GM12878 (cell line): Measurements from ENCODE around the gene AKT3. TPM values are rescaled to one million over a fixed set of nuclear protein-coding genes. Genes with fewer than 3 reads are reported as not detected.

ENCODE experiments used
- ATAC-seq: fragments of 200-7000 bp; cut with Tn5 transposase; 3 replicates; pipeline ENCODE4 v1.9.1; 2020; ENCODE audit warnings: mild to moderate bottlenecking, moderate library complexity
- BruUV-seq: library from RNA; stranded (reverse); fragments of 400-500 nt; replicated peaks from 2 replicates; lab custom pipeline; 2021; lab: Mats Ljungman, UMichigan
- CTCF ChIA-PET: fragments of 300-600 bp; sonication (Branson Sonifier 250); formaldehyde crosslinking; extraction: SDS; loops from one replicate; lab custom pipeline; 2021; ENCODE audit warnings: inconsistent platforms; lab: Yijun Ruan, JAX
- POLR2A ChIA-PET: fragments of 350-600 bp; formaldehyde crosslinking; extraction: SDS; loops from one replicate; lab custom pipeline; 2021; ENCODE audit warnings: inconsistent platforms; lab: Charles Lee
- RAD21 ChIA-PET: fragments of 300-600 bp; sonication (Branson Sonifier 250); formaldehyde crosslinking; loops from one replicate; lab custom pipeline; 2023; ENCODE audit warnings: antibody characterized with exemption; ENCODE audit not compliant: unreplicated experiment; lab: Charles Lee
- SMC1A ChIA-PET: fragments of 300-600 bp; sonication (Branson Sonifier 250); formaldehyde crosslinking; loops from one replicate; lab custom pipeline; 2023; ENCODE audit not compliant: unreplicated experiment, uncharacterized antibody; lab: Charles Lee
- DNase-seq: peaks from one replicate; pipeline ENCODE4 v3.0.0-alpha.2; 2011; ENCODE audit warnings: low read depth, low spot score
- FAIRE-seq: peaks from 3 replicates; lab custom pipeline; 2011; peaks lifted over from hg19 to GRCh38; lab: Jason Lieb, UNC
- H2AFZ ChIP-seq: 2 replicates; pipeline ENCODE4 v1.6.0; 2011; ENCODE audit warnings: low read depth, low read length, control low read depth; ENCODE audit not compliant: control insufficient read depth
- H3K27ac ChIP-seq: 2 replicates; pipeline ENCODE4 v1.5.1; 2011; ENCODE audit warnings: control low read depth; ENCODE audit not compliant: control insufficient read depth, insufficient read depth
- H3K27me3 ChIP-seq, 2 experiments: replicated peaks in 1 of 2; 2 replicates each; pipeline versions ENCODE4 v1.6.0 to v1.6.1; 2011; ENCODE audit warnings: low read length in 1 of 2; ENCODE audit not compliant: control insufficient read depth in 2 of 2, insufficient read depth in 2 of 2
- H3K36me3 ChIP-seq, 2 experiments: 2 replicates each; pipeline ENCODE4 v1.5.1; 2011; ENCODE audit warnings: low read length in 1 of 2; ENCODE audit not compliant: control insufficient read depth in 2 of 2, insufficient read depth in 2 of 2
- H3K4me1 ChIP-seq: 2 replicates; pipeline ENCODE4 v1.6.1; 2011; ENCODE audit warnings: mild to moderate bottlenecking, low read length, moderate library complexity, mixed read lengths; ENCODE audit not compliant: control insufficient read depth, insufficient read depth
- H3K4me2 ChIP-seq: 2 replicates; pipeline ENCODE4 v1.6.0; 2011; ENCODE audit warnings: control low read depth; ENCODE audit not compliant: control insufficient read depth, insufficient read depth
- H3K4me3 ChIP-seq: fragments of 200-600 bp; sonication (generic); 2 replicates; pipeline ENCODE4 v1.5.1; 2016
- H3K79me2 ChIP-seq: 2 replicates; pipeline ENCODE4 v1.6.0; 2011; ENCODE audit warnings: low read length; ENCODE audit not compliant: control insufficient read depth, insufficient read depth
- H3K9ac ChIP-seq: 2 replicates; pipeline ENCODE4 v1.8.0; 2011; ENCODE audit warnings: low read length, control low read depth, mixed read lengths; ENCODE audit not compliant: control insufficient read depth, insufficient read depth
- H3K9me3 ChIP-seq: replicated peaks from 3 replicates; pipeline ENCODE4 v1.5.1; 2011; ENCODE audit warnings: mild to moderate bottlenecking, low read length; ENCODE audit not compliant: control insufficient read depth, insufficient read depth
- H4K20me1 ChIP-seq: 2 replicates; pipeline ENCODE4 v1.6.0; 2011; ENCODE audit not compliant: control insufficient read depth, insufficient read depth
- BCL11A ChIP-seq: IDR thresholded peaks from 2 replicates; pipeline ENCODE4 v1.6.1; 2011; ENCODE audit warnings: low read depth, low read length
- BMI1 ChIP-seq: fragments of 450-650 bp; IDR thresholded peaks from 2 replicates; pipeline ENCODE4 v1.6.1; 2016; ENCODE audit warnings: mild to moderate bottlenecking, moderate library complexity, borderline replicate concordance
- CBFB ChIP-seq: IDR thresholded peaks from 2 replicates; pipeline ENCODE4 v1.6.1; 2016; ENCODE audit warnings: antibody characterized with exemption, low read depth
- ESRRA ChIP-seq: IDR thresholded peaks from 2 replicates; pipeline ENCODE4 v1.6.1; 2012; ENCODE audit warnings: mild to moderate bottlenecking, low read length, improper control_type of control experiment
- NFYB ChIP-seq: IDR thresholded peaks from 2 replicates; pipeline ENCODE4 v1.6.1; 2011; ENCODE audit warnings: low read depth, mild to moderate bottlenecking, low read length, improper control_type of control experiment, moderate library complexity; ENCODE audit not compliant: insufficient read depth
- NR2C2 ChIP-seq: IDR thresholded peaks from 2 replicates; pipeline ENCODE4 v1.6.1; 2011; ENCODE audit warnings: borderline replicate concordance, low read depth; ENCODE audit not compliant: control insufficient read depth, insufficient read length
- PBX3 ChIP-seq: IDR thresholded peaks from 2 replicates; pipeline ENCODE4 v1.6.1; 2011; ENCODE audit warnings: mild to moderate bottlenecking, low read depth, low read length, moderate library complexity; ENCODE audit not compliant: insufficient replicate concordance
- RBBP5 ChIP-seq: fragments of 200-600 bp; sonication (generic); conservative IDR thresholded peaks from 2 replicates; pipeline ENCODE4 v1.6.1; 2016
- TAF1 ChIP-seq: IDR thresholded peaks from 2 replicates; pipeline ENCODE4 v1.6.1; 2011; ENCODE audit warnings: mild to moderate bottlenecking, low read depth, low read length, borderline replicate concordance
- USF2 ChIP-seq: IDR thresholded peaks from 2 replicates; pipeline ENCODE4 v1.6.1; 2011; ENCODE audit warnings: low read depth, low read length, improper control_type of control experiment, borderline replicate concordance
- ZNF24 ChIP-seq: fragments of 450-650 bp; IDR thresholded peaks from 2 replicates; pipeline ENCODE4 v1.6.1; 2017; ENCODE audit warnings: antibody characterized with exemption, mild to moderate bottlenecking
- WGBS: methylation state at CpG from one replicate; pipeline ENCODE4 v1.1.6; 2016; ENCODE audit warnings: low lambda C conversion rate; ENCODE audit not compliant: insufficient replicate concordance, insufficient coverage; ENCODE audit errors: missing lambda C conversion rate; 5-methylcytosine and 5-hydroxymethylcytosine counted together
- in situ Hi-C: fragments of 300-500 bp; cut with MboI; formaldehyde crosslinking; loops from 9 replicates; pipeline ENCODE4 v1.14.3; 2018; ENCODE audit warnings: mixed read lengths
- intact Hi-C: fragments of 100-400 bp; cut with micrococcal nuclease; formaldehyde crosslinking; loops from one replicate; pipeline ENCODE4 v1.14.2; 2022; ENCODE audit not compliant: unreplicated experiment
- polyA plus RNA-seq, 11 experiments: library from polyadenylated mRNA; depleted of rRNA in 4 of 11; unstranded in 6 of 11; stranded (reverse) in 5 of 11; fragments of >200 nt; fragmentation: Nextera tagmentation in 4 of 11; fragmentation: Illumina TruSeq in 1 of 11; extraction: Ambion mirVana in 4 of 11; extraction: Trizol in 1 of 11; gene quantifications; 1 replicate in 1 of 11; 2 replicates in 10 of 11; pipeline versions ENCODE4 v1.2.1 to v1.2.3, GENCODE V29; 2011 to 2016; ENCODE audit warnings: inconsistent platforms in 2 of 11, missing spikeins in 2 of 11, low read depth in 1 of 11
- total RNA-seq, 4 experiments: library from RNA; depleted of rRNA in 3 of 4; stranded (reverse); fragments of >200 nt in 3 of 4; fragmentation: Illumina TruSeq in 1 of 4; extraction: Trizol in 1 of 4; gene quantifications; 2 replicates each; pipeline versions ENCODE4 v1.2.1 to v1.2.3, GENCODE V29; 2013 to 2021

AKT3 gene
- total and polyA plus RNA-seq, 10 of the 15 experiments (the other 5 are each of a cell fraction or from before 2014, with no cell fraction given) = 0.03 to 0.56 (median 0.19) TPM

GRCh38 chr1:243507672-243508302 is 342.3 kb downstream of the AKT3 start:
- H2AFZ ChIP-seq = no peak overlapping the region
- ATAC-seq = no peak
- H3K4me2 ChIP-seq = no peak overlapping the region
- 88% methylated on average over 8 of the region's 8 CpGs for WGBS
- ChIA-PET POLR2A (no interaction called here), RAD21 (interaction anchor here (0.5 kb wide), 1 partner anchor 243 kb away, joined by 3 read pairs; no protein-coding TSS in a partner anchor), SMC1A (interaction anchor here (1.8 kb wide), 1 partner anchor 12 kb away, joined by 5 read pairs; no protein-coding TSS in a partner anchor), CTCF (no interaction called here)
- no peak for DNase-seq
- H3K27ac ChIP-seq = no peak overlapping the region
- intact Hi-C loops = no loop called here
- H3K27me3 ChIP-seq = no peaks in the 10 kb centered on the region
- no TSS peak for BruUV-seq
- peaks cover 3% of the 10 kb centered on the region for H3K4me1 ChIP-seq
- H3K9ac ChIP-seq = no peak overlapping the region
- no peaks in the 10 kb centered on the region for H3K9me3 ChIP-seq
- H3K36me3 ChIP-seq = no peaks in the 10 kb centered on the region; a peak in 1 of 4 replicates
- no peak for FAIRE-seq
- H3K4me3 ChIP-seq = no peak overlapping the region
- H4K20me1 ChIP-seq = no peaks in the 10 kb centered on the region
- H3K79me2 ChIP-seq = no peaks in the 10 kb centered on the region
- TF ChIP-seq TAF1 (no peak), PBX3 (no peak), NFYB (no peak), BCL11A (no peak), RBBP5 (no peak), NR2C2 (no peak), CBFB (no peak), USF2 (no peak), ESRRA (no peak), BMI1 (no peak), ZNF24 (no peak)
- in situ Hi-C loops = no loop called here
